H1 (cell line): ENCODE measurements around the gene CCDC180. TPM values are rescaled to one million over a fixed set of nuclear protein-coding genes. Genes with fewer than 3 reads are reported as not detected.

Source experiments
- CTCF ChIA-PET: fragments of 300-600 bp; sonication (Branson Sonifier 250); formaldehyde crosslinking; loops from one replicate; lab custom pipeline; 2021; ENCODE audit not compliant: partially characterized antibody; lab: Charles Lee
- POLR2A ChIA-PET: fragments of 300-600 bp; sonication (Branson Sonifier 250); formaldehyde crosslinking; loops from one replicate; lab custom pipeline; 2021; ENCODE audit warnings: inconsistent platforms; ENCODE audit not compliant: partially characterized antibody; lab: Charles Lee
- DNase-seq, 2 experiments: peaks; one replicate each; pipeline versions ENCODE4 v3.0.0 to v3.0.0-alpha.2; 2010 to 2022; ENCODE audit warnings: low spot score in 2 of 2, low read depth in 1 of 2, mixed read lengths in 1 of 2
- FAIRE-seq: peaks from 2 replicates; lab custom pipeline; 2011; peaks lifted over from hg19 to GRCh38; lab: Jason Lieb, UNC
- H2AFZ ChIP-seq: 2 replicates; pipeline ENCODE4 v1.8.1; 2012; ENCODE audit warnings: low read length, inconsistent platforms
- H2AK5ac ChIP-seq: 2 replicates; pipeline ENCODE4 v1.6.1; 2013; ENCODE audit warnings: low read depth, low read length
- H2BK120ac ChIP-seq: replicated peaks from 2 replicates; pipeline ENCODE3; 2013; ENCODE audit warnings: low read depth, low read length, inconsistent platforms
- H2BK12ac ChIP-seq: 2 replicates; pipeline ENCODE4 v1.6.1; 2013; ENCODE audit warnings: low read depth, low read length
- H2BK15ac ChIP-seq: 2 replicates; pipeline ENCODE4 v1.6.1; 2013; ENCODE audit warnings: low read length
- H2BK20ac ChIP-seq: 2 replicates; pipeline ENCODE4 v1.6.1; 2013; ENCODE audit warnings: low read length
- H2BK5ac ChIP-seq: 2 replicates; pipeline ENCODE4 v1.6.1; 2013; ENCODE audit warnings: low read depth, low read length
- H3K14ac ChIP-seq: 2 replicates; pipeline ENCODE4 v1.6.1; 2013; ENCODE audit warnings: inconsistent platforms; ENCODE audit not compliant: insufficient read length
- H3K18ac ChIP-seq: 2 replicates; pipeline ENCODE4 v1.6.1; 2013; ENCODE audit warnings: low read length; ENCODE audit errors: extremely low read depth
- H3K23ac ChIP-seq: 2 replicates; pipeline ENCODE4 v1.6.1; 2013; ENCODE audit warnings: inconsistent platforms; ENCODE audit not compliant: insufficient read length
- H3K23me2 ChIP-seq: 2 replicates; pipeline ENCODE4 v1.6.1; 2013; ENCODE audit warnings: low read depth, low read length
- H3K27ac ChIP-seq: 2 replicates; pipeline ENCODE4 v1.6.1; 2011; ENCODE audit warnings: low read depth, low read length, inconsistent platforms
- H3K27me3 ChIP-seq, 4 experiments: replicated peaks in 1 of 4; 1 replicate in 1 of 4; 2 replicates in 3 of 4; pipeline versions ENCODE4 v1.6.1 to v1.8.1; 2011 to 2013; ENCODE audit warnings: low read length in 3 of 4, mild to moderate bottlenecking in 3 of 4, inconsistent platforms in 2 of 4, mixed read lengths in 2 of 4, moderate library complexity in 1 of 4; ENCODE audit not compliant: control insufficient read depth in 3 of 4, insufficient read depth in 3 of 4; ENCODE audit errors: extremely low read depth in 1 of 4
- H3K36me3 ChIP-seq, 4 experiments: 2 replicates each; pipeline versions ENCODE4 v1.6.1 to v1.8.1; 2011 to 2013; ENCODE audit warnings: mild to moderate bottlenecking in 4 of 4, low read length in 3 of 4, moderate library complexity in 2 of 4, control low read depth in 1 of 4, inconsistent platforms in 1 of 4; ENCODE audit not compliant: insufficient read depth in 4 of 4, control insufficient read depth in 2 of 4
- H3K4ac ChIP-seq: replicated peaks from 2 replicates; pipeline ENCODE3; 2013; ENCODE audit warnings: low read length, low read depth, mixed read lengths, inconsistent platforms; ENCODE audit not compliant: insufficient read length
- H3K4me1 ChIP-seq, 4 experiments: replicated peaks in 1 of 4; 1 replicate in 1 of 4; 2 replicates in 3 of 4; pipeline versions ENCODE4 v1.6.1 to v1.8.1; 2011 to 2013; ENCODE audit warnings: low read length in 3 of 4, inconsistent platforms in 2 of 4, mixed read lengths in 1 of 4; ENCODE audit not compliant: insufficient read depth in 4 of 4, control insufficient read depth in 3 of 4
- H3K4me2 ChIP-seq, 2 experiments: 2 replicates each; pipeline versions ENCODE4 v1.6.1 to v1.8.1; 2011 to 2013; ENCODE audit warnings: low read depth in 2 of 2, low read length in 2 of 2, control low read depth in 1 of 2, inconsistent platforms in 1 of 2, mild to moderate bottlenecking in 1 of 2; ENCODE audit not compliant: insufficient read depth in 1 of 2
- H3K4me3 ChIP-seq, 4 experiments: fragments of 200-600, 300-600 bp in 1 of 4; sonication (generic), shearing (Covaris generic), sonication (Bioruptor Twin) in 1 of 4; 2 replicates each; pipeline versions ENCODE4 v1.5.1 to v1.8.1; 2011 to 2016; ENCODE audit warnings: low read length in 4 of 4, low read depth in 3 of 4, control low read depth in 2 of 4, inconsistent platforms in 2 of 4, mild to moderate bottlenecking in 2 of 4, mixed read lengths in 1 of 4, moderate library complexity in 1 of 4; ENCODE audit not compliant: insufficient read depth in 2 of 4; ENCODE audit errors: extremely low read depth in 1 of 4
- H3K56ac ChIP-seq: replicated peaks from 2 replicates; pipeline ENCODE3; 2013; ENCODE audit warnings: low read depth, mild to moderate bottlenecking, mixed read lengths, low read length, inconsistent platforms; ENCODE audit not compliant: insufficient read length
- H3K79me1 ChIP-seq: 2 replicates; pipeline ENCODE4 v1.6.1; 2013; ENCODE audit warnings: low read depth, low read length, control low read depth
- H3K79me2 ChIP-seq, 2 experiments: 2 replicates each; pipeline versions ENCODE4 v1.6.1 to v1.8.1; 2012 to 2013; ENCODE audit warnings: low read length in 2 of 2, mild to moderate bottlenecking in 2 of 2, inconsistent platforms in 1 of 2; ENCODE audit not compliant: insufficient read depth in 2 of 2, control insufficient read depth in 1 of 2
- H3K9ac ChIP-seq, 4 experiments: replicated peaks in 1 of 4; 1 replicate in 1 of 4; 2 replicates in 3 of 4; pipeline versions ENCODE4 v1.6.1 to v1.8.1; 2011 to 2013; ENCODE audit warnings: low read depth in 3 of 4, low read length in 3 of 4, control low read depth in 2 of 4, mild to moderate bottlenecking in 2 of 4, moderate library complexity in 2 of 4, inconsistent platforms in 1 of 4; ENCODE audit errors: extremely low read depth in 1 of 4
- H3K9me3 ChIP-seq, 2 experiments: 2 replicates each; pipeline versions ENCODE4 v1.6.1 to v1.8.1; 2012 to 2013; ENCODE audit warnings: mild to moderate bottlenecking in 2 of 2, moderate library complexity in 2 of 2, control low read depth in 1 of 2, inconsistent platforms in 1 of 2, low read depth in 1 of 2, low read length in 1 of 2, mixed read lengths in 1 of 2; ENCODE audit not compliant: insufficient read depth in 2 of 2
- H4K20me1 ChIP-seq, 2 experiments: replicated peaks in 1 of 2; 2 replicates each; pipeline versions ENCODE3 to v1.8.1; 2011 to 2013; ENCODE audit warnings: inconsistent platforms in 2 of 2, low read length in 2 of 2, mild to moderate bottlenecking in 1 of 2; ENCODE audit not compliant: insufficient read depth in 2 of 2, control insufficient read depth in 1 of 2
- H4K5ac ChIP-seq: 2 replicates; pipeline ENCODE4 v1.6.1; 2013; ENCODE audit warnings: low read length, low read depth, mixed read lengths, inconsistent platforms; ENCODE audit not compliant: insufficient read length
- H4K8ac ChIP-seq: 2 replicates; pipeline ENCODE4 v1.8.0; 2013; ENCODE audit warnings: mild to moderate bottlenecking, moderate library complexity, low read length, inconsistent platforms; ENCODE audit not compliant: insufficient read depth; ENCODE audit errors: extremely low read depth
- H4K91ac ChIP-seq: replicated peaks from 2 replicates; pipeline ENCODE3; 2013; ENCODE audit warnings: low read length, mixed read lengths, inconsistent platforms; ENCODE audit not compliant: insufficient read length
- CHD1 ChIP-seq: IDR thresholded peaks from 2 replicates; pipeline ENCODE4 v1.6.1; 2012; ENCODE audit warnings: low read depth, low read length, improper control_type of control experiment
- CREB1 ChIP-seq: IDR thresholded peaks from 2 replicates; pipeline ENCODE4 v1.6.1; 2012; ENCODE audit warnings: inconsistent platforms
- CTBP2 ChIP-seq: IDR thresholded peaks from 2 replicates; pipeline ENCODE4 v1.7.0; 2011; ENCODE audit warnings: borderline replicate concordance, mild to moderate bottlenecking, moderate library complexity, mixed read lengths, low read length; ENCODE audit not compliant: insufficient read depth, insufficient read length
- E2F6 ChIP-seq: IDR thresholded peaks from 2 replicates; pipeline ENCODE4 v1.6.1; 2012; ENCODE audit warnings: inconsistent platforms
- JUN ChIP-seq: IDR thresholded peaks from 2 replicates; pipeline ENCODE4 v1.6.1; 2011; ENCODE audit warnings: low read depth, mild to moderate bottlenecking, improper control_type of control experiment, low read length
- KDM4A ChIP-seq: IDR thresholded peaks from one replicate; pipeline ENCODE4 v1.7.1; 2012; ENCODE audit warnings: low read depth, mild to moderate bottlenecking, moderate library complexity, low read length, inconsistent platforms; ENCODE audit not compliant: severe bottlenecking
- MAX ChIP-seq: IDR thresholded peaks from 2 replicates; pipeline ENCODE4 v1.6.1; 2012; ENCODE audit warnings: inconsistent platforms
- NANOG ChIP-seq: IDR thresholded peaks from 2 replicates; pipeline ENCODE4 v1.6.1; 2011; ENCODE audit warnings: low read length, low read depth, mild to moderate bottlenecking, inconsistent platforms; ENCODE audit not compliant: insufficient read depth, poor library complexity, severe bottlenecking
- POLR2A ChIP-seq, 2 experiments: IDR thresholded peaks; 1 replicate in 1 of 2; 2 replicates in 1 of 2; pipeline ENCODE4 v1.6.1; 2011; ENCODE audit warnings: low read depth in 2 of 2, low read length in 2 of 2, mild to moderate bottlenecking in 2 of 2; ENCODE audit errors: control extremely low read depth in 1 of 2
- RBBP5 ChIP-seq: IDR thresholded peaks from 2 replicates; pipeline ENCODE4 v1.7.1; 2012; ENCODE audit warnings: low read depth, mild to moderate bottlenecking, inconsistent platforms, low read length, moderate library complexity, borderline replicate concordance
- SP1 ChIP-seq: IDR thresholded peaks from 2 replicates; pipeline ENCODE4 v1.6.1; 2011; ENCODE audit warnings: low read depth, low read length
- WGBS, 2 experiments: shearing (Covaris generic) in 1 of 2; methylation state at CpG; one replicate each; pipeline versions ENCODE4 v1.1.6 to v1.1.7; 2013 to 2015; ENCODE audit warnings: low lambda C conversion rate in 2 of 2, mixed read lengths in 2 of 2, inconsistent platforms in 1 of 2, low coverage in 1 of 2, missing lambda C conversion rate in 1 of 2; ENCODE audit not compliant: insufficient replicate concordance in 2 of 2, insufficient coverage in 1 of 2, insufficient read length in 1 of 2; ENCODE audit errors: extremely low coverage in 1 of 2, missing lambda C conversion rate in 1 of 2; 5-methylcytosine and 5-hydroxymethylcytosine counted together
- polyA plus RNA-seq, 7 experiments: library from polyadenylated mRNA; depleted of rRNA in 3 of 7; stranded (reverse) in 5 of 7; unstranded in 2 of 7; fragments of >200 nt in 5 of 7; fragments of 200-250 nt in 2 of 7; gene quantifications; 1 replicate in 5 of 7; 2 replicates in 1 of 7; 4 replicates in 1 of 7; pipeline versions ENCODE4 v1.2.1 to v1.2.3, GENCODE V29; 2011 to 2013; ENCODE audit warnings: missing spikeins in 2 of 7, mixed read lengths in 2 of 7
- total RNA-seq: library from RNA; stranded (reverse); fragmentation: NEBNext Ultra II Directional; extraction: Animal tissue kit (Norgen Biotek cat#: 25700); gene quantifications from 2 replicates; pipeline ENCODE4 v1.2.1, GENCODE V29; 2021

Gene CCDC180
- total and polyA plus RNA-seq, 2 of the 8 experiments (the other 6 are each of a cell fraction or from before 2014, with no cell fraction given): 2.6 to 8.2 TPM

GRCh38 chr9:97307091-97307490 is 368 bp upstream of the CCDC180 start:
- H4K91ac ChIP-seq: no peak overlapping the region
- no peak overlapping the region for H3K23ac ChIP-seq
- no peak overlapping the region for H2AK5ac ChIP-seq
- H4K8ac ChIP-seq: peak overlapping the region; percentile 1; the same call in 1 of the 2 replicates
- peaks cover 0 to 2% of the 10 kb centered on the region in 2 experiments for H4K20me1 ChIP-seq
- H3K56ac ChIP-seq: no peak overlapping the region
- H3K36me3 ChIP-seq: no peaks in the 10 kb centered on the region
- no peak overlapping the region; the same call in 1 of the 2 replicates for H2BK12ac ChIP-seq
- H2BK15ac ChIP-seq: no peak overlapping the region
- POLR2A ChIA-PET: interaction anchor here (0.7 to 3.2 kb wide), 10 partner anchors 10 to 453 kb away, joined by 3 to 15 read pairs (median 7); partner anchors contain the start of gene ZNF782
- H2BK5ac ChIP-seq: no peak overlapping the region
- WGBS, 2 experiments: 6% methylated on average over 14 of the region's 19 CpGs; no CpG with 5 or more reads in 1 of the 2 experiments
- no peak overlapping the region for H2BK20ac ChIP-seq
- H3K27ac ChIP-seq: no peak overlapping the region; the same call in 1 of the 2 replicates
- H3K4ac ChIP-seq: no peak overlapping the region
- CTCF ChIA-PET: interaction anchor here (0.7 to 1.4 kb wide), 4 partner anchors 10 to 75 kb away, joined by 3 to 6 read pairs (median 3); no protein-coding TSS in a partner anchor
- no peaks in the 10 kb centered on the region; the same call in 1 of the 2 replicates for H3K23me2 ChIP-seq
- peak overlapping the region in 2 of 4 experiments; percentile 16 to 66; a peak in 2 of 7 replicates for H3K9ac ChIP-seq
- H3K27me3 ChIP-seq: no peaks in the 10 kb centered on the region
- DNase-seq (peak; percentile 71 to 97), FAIRE-seq (peak; percentile 83)
- H3K14ac ChIP-seq: no peak overlapping the region
- H3K4me3 ChIP-seq: peak overlapping the region in 1 of 4 experiments; percentile 26; a peak in 1 of 8 replicates
- no peaks in the 10 kb centered on the region for H3K9me3 ChIP-seq
- H3K79me2 ChIP-seq: no peaks in the 10 kb centered on the region
- no peaks in the 10 kb centered on the region for H3K79me1 ChIP-seq
- peak overlapping the region; percentile 7 for H4K5ac ChIP-seq
- no peak overlapping the region for H3K18ac ChIP-seq
- H2AFZ ChIP-seq: 0 out of 2 replicates have a peak overlapping the region, but pooled peaks have one; percentile 74
- no peak overlapping the region for H2BK120ac ChIP-seq
- peak overlapping the region; percentile 11 to 57 for H3K4me2 ChIP-seq
- peaks cover 0 to 11% (median 4%) of the 10 kb centered on the region in 4 experiments; a peak in 5 of 7 replicates for H3K4me1 ChIP-seq
- TF ChIP-seq POLR2A (IDR thresholded peaks at IDR 0.05; ENCODE audit: control extremely low read depth in 1 of 2, low read depth in 2 of 2, low read length in 2 of 2) (0 out of 3 replicates have a peak, but pooled peaks of 1 of the 2 experiments have one; percentile 35), KDM4A (no peak), NANOG (no peak), CHD1 (no peak), MAX (peak; percentile 81), JUN (no peak), E2F6 (0 out of 2 replicates have a peak, but pooled peaks have one; percentile 6), SP1 (0 out of 2 replicates have a peak, but pooled peaks have one; percentile 31), CREB1 (peak; percentile 24; the same call in 1 of the 2 replicates), RBBP5 (0 out of 2 replicates have a peak, but pooled peaks have one; percentile 36), CTBP2 (no peak)
